WTC11 (cell line): Measurements from ENCODE around the gene RELCH.

ENCODE experiments used
- AR ChIP-seq: fragments of 250-450 bp; sonication (Bioruptor Pico); IDR thresholded peaks from 2 replicates; pipeline ENCODE4 v1.9.0; 2021; ENCODE audit warnings: mild to moderate bottlenecking
- ATF2 ChIP-seq: sonication (generic); formaldehyde crosslinking; IDR thresholded peaks from 2 replicates; pipeline ENCODE4 v1.8.1; 2022; ENCODE audit warnings: low read depth, missing genetic modification reagents, borderline replicate concordance
- CTCF ChIP-seq: fragments of 200-600 bp; IDR thresholded peaks from 2 replicates; pipeline ENCODE4 v1.8.0; 2022; ENCODE audit warnings: antibody characterized with exemption
- ESRRA ChIP-seq: sonication (generic); formaldehyde crosslinking; IDR thresholded peaks from 2 replicates; pipeline ENCODE4 v1.8.1; 2022; ENCODE audit warnings: mild to moderate bottlenecking, missing genetic modification reagents, borderline replicate concordance
- FOXK1 ChIP-seq: sonication (generic); formaldehyde crosslinking; IDR thresholded peaks from 2 replicates; pipeline ENCODE4 v1.8.0; 2022; ENCODE audit warnings: mild to moderate bottlenecking, moderate library complexity, missing genetic modification reagents
- HMGXB4 ChIP-seq: sonication (generic); formaldehyde crosslinking; IDR thresholded peaks from 2 replicates; pipeline ENCODE4 v1.8.1; 2023; ENCODE audit warnings: mild to moderate bottlenecking, moderate library complexity, missing genetic modification reagents
- JUN ChIP-seq: sonication (generic); formaldehyde crosslinking; IDR thresholded peaks from 2 replicates; pipeline ENCODE4 v1.8.0; 2023; ENCODE audit warnings: mild to moderate bottlenecking, missing genetic modification reagents
- MAX ChIP-seq: sonication (generic); formaldehyde crosslinking; IDR thresholded peaks from 2 replicates; pipeline ENCODE4 v1.8.0; 2022; ENCODE audit warnings: mild to moderate bottlenecking, missing genetic modification reagents
- RELA ChIP-seq: sonication (generic); formaldehyde crosslinking; IDR thresholded peaks from 2 replicates; pipeline ENCODE4 v1.8.1; 2022; ENCODE audit warnings: missing genetic modification reagents, mild to moderate bottlenecking, borderline replicate concordance
- TCF7 ChIP-seq: sonication (generic); formaldehyde crosslinking; IDR thresholded peaks from 2 replicates; pipeline ENCODE4 v1.8.0; 2022; ENCODE audit warnings: mild to moderate bottlenecking, low read depth, missing genetic modification reagents, moderate library complexity
- USF1 ChIP-seq: sonication (generic); formaldehyde crosslinking; IDR thresholded peaks from 2 replicates; pipeline ENCODE4 v1.8.0; 2022; ENCODE audit warnings: mild to moderate bottlenecking, missing genetic modification reagents
- USF2 ChIP-seq: sonication (generic); formaldehyde crosslinking; IDR thresholded peaks from 2 replicates; pipeline ENCODE4 v1.8.1; 2023; ENCODE audit warnings: mild to moderate bottlenecking, missing genetic modification reagents, moderate library complexity

- TF ChIP-seq CTCF (no peak), JUN (CRISPR knock-in tag) (no peak), ATF2 (no peak), HMGXB4 (CRISPR knock-in tag) (no peak), MAX (CRISPR knock-in tag) (no peak), AR (CRISPR knock-in tag) (no peak), USF1 (CRISPR knock-in tag) (no peak), FOXK1 (CRISPR knock-in tag) (no peak), USF2 (CRISPR knock-in tag) (no peak), RELA (no peak), ESRRA (no peak), TCF7 (CRISPR knock-in tag) (no peak)
These were observed 93.0 kb downstream of the RELCH start for GRCh38 chr18:62280058-62280457.
